Neural cell (in vitro differentiated cells): Measurements from ENCODE around the gene RABIF. TPM values are rescaled to one million over a fixed set of nuclear protein-coding genes. Genes with fewer than 3 reads are reported as not detected.

Source experiments
- H2AFZ ChIP-seq: fragments of 200-600, 300-800 bp; sonication (generic), shearing (Covaris generic); 2 replicates; pipeline ENCODE4 v1.6.0; 2014; ENCODE audit warnings: low read depth, mild to moderate bottlenecking, antibody characterized with exemption, low read length, moderate library complexity
- H3F3A ChIP-seq: fragments of 200-600 bp; shearing (Covaris generic); 2 replicates; pipeline ENCODE4 v1.6.1; 2016; ENCODE audit warnings: mild to moderate bottlenecking, moderate library complexity, mixed read lengths, antibody characterized with exemption, low read length; ENCODE audit not compliant: insufficient read depth, poor library complexity, severe bottlenecking
- H3K27ac ChIP-seq: fragments of 200-600, 300-800 bp; sonication (generic), shearing (Covaris generic); 2 replicates; pipeline ENCODE4 v1.5.1; 2014; ENCODE audit warnings: mild to moderate bottlenecking, low read length, moderate library complexity
- H3K27me3 ChIP-seq: fragments of 300-800, 200-600 bp; sonication (generic), shearing (Covaris generic); 2 replicates; pipeline ENCODE4 v1.6.0; 2014; ENCODE audit warnings: mild to moderate bottlenecking, low read depth, low read length, moderate library complexity; ENCODE audit not compliant: insufficient read depth
- H3K36me3 ChIP-seq: fragments of 300-800, 200-600 bp; sonication (generic), shearing (Covaris generic); 2 replicates; pipeline ENCODE4 v1.5.1; 2014; ENCODE audit warnings: mild to moderate bottlenecking, antibody characterized with exemption, low read length, moderate library complexity; ENCODE audit not compliant: insufficient read depth
- H3K4me2 ChIP-seq: fragments of 300-800, 200-600 bp; sonication (generic), shearing (Covaris generic); 2 replicates; pipeline ENCODE4 v1.6.0; 2014; ENCODE audit warnings: mild to moderate bottlenecking, low read length
- H3K4me3 ChIP-seq: fragments of 300-800, 200-600 bp; sonication (generic), shearing (Covaris generic); 2 replicates; pipeline ENCODE4 v1.5.1; 2014; ENCODE audit warnings: mild to moderate bottlenecking, low read length, moderate library complexity
- H3K79me2 ChIP-seq: fragments of 200-600 bp; shearing (Covaris generic); replicated peaks from 2 replicates; pipeline ENCODE4 v1.6.0; 2014; ENCODE audit warnings: mild to moderate bottlenecking, low read length, moderate library complexity; ENCODE audit not compliant: insufficient read depth
- H3K9ac ChIP-seq: fragments of 300-800, 200-600 bp; sonication (generic), shearing (Covaris generic); 2 replicates; pipeline ENCODE4 v1.6.1; 2016; ENCODE audit warnings: mild to moderate bottlenecking, low read length, mixed read lengths
- H3K9me2 ChIP-seq: fragments of 200-600 bp; shearing (Covaris generic); 2 replicates; pipeline ENCODE4 v1.6.1; 2016; ENCODE audit warnings: mild to moderate bottlenecking, low read length, mixed read lengths; ENCODE audit not compliant: insufficient read depth
- H3K9me3 ChIP-seq: fragments of 200-600, 300-800 bp; sonication (generic), shearing (Covaris generic); 2 replicates; pipeline ENCODE4 v1.6.1; 2016; ENCODE audit warnings: mild to moderate bottlenecking, mixed run types, low read length, moderate library complexity, mixed read lengths
- H4K20me1 ChIP-seq: fragments of 200-600 bp; shearing (Covaris generic); 2 replicates; pipeline ENCODE4 v1.6.1; 2016; ENCODE audit warnings: mild to moderate bottlenecking, mixed run types; ENCODE audit not compliant: insufficient read depth
- EP300 ChIP-seq: fragments of 450-650 bp; conservative IDR thresholded peaks from 2 replicates; pipeline ENCODE4 v1.6.1; 2014; ENCODE audit warnings: antibody characterized with exemption, mild to moderate bottlenecking, moderate library complexity; ENCODE audit not compliant: poor library complexity, severe bottlenecking
- EZH2 ChIP-seq: fragments of 200-600, 300-800 bp; shearing (Covaris generic), sonication (generic); IDR thresholded peaks from 2 replicates; pipeline ENCODE4 v1.6.1; 2014; ENCODE audit warnings: antibody characterized with exemption, low read length, borderline replicate concordance, mild to moderate bottlenecking; ENCODE audit not compliant: insufficient read depth, poor library complexity, severe bottlenecking
- MXI1 ChIP-seq: fragments of 450-650 bp; conservative IDR thresholded peaks from 2 replicates; pipeline ENCODE4 v1.6.1; 2014; ENCODE audit warnings: antibody characterized with exemption, mild to moderate bottlenecking; ENCODE audit not compliant: poor library complexity, severe bottlenecking
- POLR2AphosphoS5 ChIP-seq: IDR thresholded peaks from 2 replicates; pipeline ENCODE4 v1.6.1; 2012
- RAD21 ChIP-seq: fragments of 450-650 bp; conservative IDR thresholded peaks from 2 replicates; pipeline ENCODE4 v1.6.1; 2014; ENCODE audit warnings: antibody characterized with exemption, mild to moderate bottlenecking, moderate library complexity
- SMC3 ChIP-seq: fragments of 450-650 bp; conservative IDR thresholded peaks from 2 replicates; pipeline ENCODE4 v1.6.1; 2014; ENCODE audit warnings: antibody characterized with exemption, mild to moderate bottlenecking, moderate library complexity; ENCODE audit not compliant: poor library complexity
- TAF1 ChIP-seq: IDR thresholded peaks from 2 replicates; pipeline ENCODE4 v1.6.1; 2012; ENCODE audit warnings: low read depth
- polyA plus RNA-seq: library from polyadenylated mRNA; depleted of rRNA; stranded (reverse); fragments of >200 nt; gene quantifications from 2 replicates; pipeline ENCODE4 v1.2.3, GENCODE V29; 2014
- TF ChIP-seq, protein P1 (sequence below): fragments of 450-650 bp; IDR thresholded peaks from 2 replicates; pipeline ENCODE4 v1.5.1; 2014; ENCODE audit warnings: antibody characterized with exemption, mild to moderate bottlenecking, moderate library complexity; ENCODE audit not compliant: poor library complexity, severe bottlenecking
- TF ChIP-seq, protein P2 (sequence below): IDR thresholded peaks from 2 replicates; pipeline ENCODE4 v1.6.1; 2012; ENCODE audit warnings: borderline replicate concordance

RABIF gene
- polyA plus RNA-seq, 1 donor from 2014 or later = 13.3 TPM

DNA sequence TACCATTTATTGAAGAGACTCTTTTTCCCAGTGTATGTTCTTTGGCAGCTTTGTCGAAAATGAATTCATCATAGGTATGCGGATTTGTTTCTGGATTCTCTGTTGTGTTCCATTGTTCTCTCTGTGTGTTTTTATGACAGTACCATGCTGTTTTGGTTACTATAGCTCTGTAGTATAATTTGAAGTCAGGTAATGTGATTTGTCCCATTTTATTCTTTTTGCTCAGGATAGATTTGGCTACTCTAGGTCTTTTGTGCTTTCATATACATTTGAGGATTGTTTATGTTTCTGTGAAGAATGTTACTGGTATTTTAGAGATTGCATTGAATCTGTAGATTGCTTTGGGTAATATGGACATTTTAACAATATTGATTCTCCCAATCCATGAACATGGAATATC, 43.5 kb upstream of the RABIF start:
- Histone ChIP-seq H3K9ac (no peak overlapping the region), H3F3A (no peaks in the 10 kb centered on the region), H4K20me1 (no peaks in the 10 kb centered on the region), H3K27ac (no peak overlapping the region), H3K79me2 (no peaks in the 10 kb centered on the region), H3K9me3 (no peaks in the 10 kb centered on the region), H3K4me2 (no peak overlapping the region), H3K9me2 (no peaks in the 10 kb centered on the region), H3K36me3 (no peaks in the 10 kb centered on the region), H3K4me3 (no peak overlapping the region), H2AFZ (no peak overlapping the region), H3K27me3 (no peaks in the 10 kb centered on the region)
- TF ChIP-seq MXI1 = no peak
- no peak for TF ChIP-seq TAF1
- TF ChIP-seq, protein P1, sequence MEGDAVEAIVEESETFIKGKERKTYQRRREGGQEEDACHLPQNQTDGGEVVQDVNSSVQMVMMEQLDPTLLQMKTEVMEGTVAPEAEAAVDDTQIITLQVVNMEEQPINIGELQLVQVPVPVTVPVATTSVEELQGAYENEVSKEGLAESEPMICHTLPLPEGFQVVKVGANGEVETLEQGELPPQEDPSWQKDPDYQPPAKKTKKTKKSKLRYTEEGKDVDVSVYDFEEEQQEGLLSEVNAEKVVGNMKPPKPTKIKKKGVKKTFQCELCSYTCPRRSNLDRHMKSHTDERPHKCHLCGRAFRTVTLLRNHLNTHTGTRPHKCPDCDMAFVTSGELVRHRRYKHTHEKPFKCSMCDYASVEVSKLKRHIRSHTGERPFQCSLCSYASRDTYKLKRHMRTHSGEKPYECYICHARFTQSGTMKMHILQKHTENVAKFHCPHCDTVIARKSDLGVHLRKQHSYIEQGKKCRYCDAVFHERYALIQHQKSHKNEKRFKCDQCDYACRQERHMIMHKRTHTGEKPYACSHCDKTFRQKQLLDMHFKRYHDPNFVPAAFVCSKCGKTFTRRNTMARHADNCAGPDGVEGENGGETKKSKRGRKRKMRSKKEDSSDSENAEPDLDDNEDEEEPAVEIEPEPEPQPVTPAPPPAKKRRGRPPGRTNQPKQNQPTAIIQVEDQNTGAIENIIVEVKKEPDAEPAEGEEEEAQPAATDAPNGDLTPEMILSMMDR = no peak
- no peak for TF ChIP-seq EP300
- TF ChIP-seq, protein P2, sequence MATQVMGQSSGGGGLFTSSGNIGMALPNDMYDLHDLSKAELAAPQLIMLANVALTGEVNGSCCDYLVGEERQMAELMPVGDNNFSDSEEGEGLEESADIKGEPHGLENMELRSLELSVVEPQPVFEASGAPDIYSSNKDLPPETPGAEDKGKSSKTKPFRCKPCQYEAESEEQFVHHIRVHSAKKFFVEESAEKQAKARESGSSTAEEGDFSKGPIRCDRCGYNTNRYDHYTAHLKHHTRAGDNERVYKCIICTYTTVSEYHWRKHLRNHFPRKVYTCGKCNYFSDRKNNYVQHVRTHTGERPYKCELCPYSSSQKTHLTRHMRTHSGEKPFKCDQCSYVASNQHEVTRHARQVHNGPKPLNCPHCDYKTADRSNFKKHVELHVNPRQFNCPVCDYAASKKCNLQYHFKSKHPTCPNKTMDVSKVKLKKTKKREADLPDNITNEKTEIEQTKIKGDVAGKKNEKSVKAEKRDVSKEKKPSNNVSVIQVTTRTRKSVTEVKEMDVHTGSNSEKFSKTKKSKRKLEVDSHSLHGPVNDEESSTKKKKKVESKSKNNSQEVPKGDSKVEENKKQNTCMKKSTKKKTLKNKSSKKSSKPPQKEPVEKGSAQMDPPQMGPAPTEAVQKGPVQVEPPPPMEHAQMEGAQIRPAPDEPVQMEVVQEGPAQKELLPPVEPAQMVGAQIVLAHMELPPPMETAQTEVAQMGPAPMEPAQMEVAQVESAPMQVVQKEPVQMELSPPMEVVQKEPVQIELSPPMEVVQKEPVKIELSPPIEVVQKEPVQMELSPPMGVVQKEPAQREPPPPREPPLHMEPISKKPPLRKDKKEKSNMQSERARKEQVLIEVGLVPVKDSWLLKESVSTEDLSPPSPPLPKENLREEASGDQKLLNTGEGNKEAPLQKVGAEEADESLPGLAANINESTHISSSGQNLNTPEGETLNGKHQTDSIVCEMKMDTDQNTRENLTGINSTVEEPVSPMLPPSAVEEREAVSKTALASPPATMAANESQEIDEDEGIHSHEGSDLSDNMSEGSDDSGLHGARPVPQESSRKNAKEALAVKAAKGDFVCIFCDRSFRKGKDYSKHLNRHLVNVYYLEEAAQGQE = no peak
- TF ChIP-seq SMC3 = no peak
- TF ChIP-seq POLR2AphosphoS5 = no peak
- no peak for TF ChIP-seq EZH2
- no peak for TF ChIP-seq RAD21

DNA sequence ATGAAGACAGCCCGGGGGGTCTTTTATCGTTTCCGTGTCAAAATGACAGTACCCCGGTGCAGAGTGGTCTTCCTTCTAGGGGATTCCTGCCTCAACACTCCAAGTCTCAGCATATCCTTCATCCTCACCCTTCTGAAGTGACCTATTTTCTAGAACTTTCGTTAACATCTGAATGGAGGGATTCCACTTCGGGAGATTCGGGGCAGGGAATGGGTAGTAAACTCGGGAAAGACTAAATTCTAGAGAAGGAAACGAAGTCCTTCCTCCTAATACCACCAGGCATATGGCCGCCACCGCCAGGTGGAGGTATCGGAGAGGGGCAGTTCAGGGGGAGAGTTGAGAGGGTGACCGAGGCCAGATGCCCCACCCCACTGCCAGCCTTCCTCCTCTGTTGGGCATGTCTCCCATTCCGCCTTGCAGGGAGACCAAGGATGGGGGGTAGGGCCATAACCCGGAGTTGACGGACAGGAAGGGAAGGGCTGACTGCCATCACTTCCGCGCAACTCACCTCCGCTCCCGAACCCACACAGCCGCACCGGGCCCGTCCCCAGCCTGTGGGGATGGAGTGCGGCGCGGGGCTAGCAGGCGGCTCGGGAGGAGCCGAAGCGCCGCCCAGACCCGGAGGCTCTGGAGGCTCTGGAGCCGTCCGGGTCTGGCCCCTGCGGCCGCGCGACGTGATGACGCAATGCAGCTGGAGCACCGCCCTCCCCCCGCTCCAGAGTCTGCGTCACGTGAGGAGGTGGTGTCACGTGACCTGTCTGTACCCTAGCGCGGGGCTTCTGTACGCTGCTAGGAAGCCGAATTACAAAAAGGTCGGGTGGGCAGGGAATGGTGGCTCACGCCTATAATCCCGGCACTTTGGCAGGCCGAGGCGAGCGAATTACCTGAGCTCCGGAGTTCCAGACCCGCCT, 37.9 kb upstream of the RABIF start, which contains the start of gene KLHL12:
Gene KLHL12, minus strand, starts transcription at position 654 of the 911 bp plus-strand sequence. CDS start 2,072 bp downstream, outside the sequence.
- Histone ChIP-seq H3K79me2 (peaks cover 6% of the 10 kb centered on the region), H3K4me2 (peak within 1 kb of the TSS; percentile 85), H4K20me1 (no peaks in the 10 kb centered on the region), H3K9me3 (no peaks in the 10 kb centered on the region), H3K4me3 (peak within 1 kb of the TSS; percentile 81), H3K9ac (peak within 1 kb of the TSS; percentile 91), H3K27ac (peak within 1 kb of the TSS; percentile 92), H3K9me2 (no peaks in the 10 kb centered on the region), H3F3A (no peaks in the 10 kb centered on the region), H2AFZ (peak within 1 kb of the TSS; percentile 75), H3K27me3 (no peaks in the 10 kb centered on the region), H3K36me3 (no peaks in the 10 kb centered on the region)
- TF ChIP-seq RAD21 = peak; percentile 47
- TF ChIP-seq EZH2 = no peak
- TF ChIP-seq TAF1 = no peak
- TF ChIP-seq, protein P1 = peak; percentile 85
- peak; percentile 82 for TF ChIP-seq EP300
- peak; percentile 89 for TF ChIP-seq POLR2AphosphoS5
- TF ChIP-seq, protein P2 = peak; percentile 47
- peak; percentile 88 for TF ChIP-seq MXI1
- peak; percentile 70 for TF ChIP-seq SMC3
